Measurements from ENCODE around the gene ANKRD2. TPM values are rescaled to one million over a fixed set of nuclear protein-coding genes. Genes with fewer than 3 reads are reported as not detected.

ANKRD2 gene
- total and polyA plus RNA-seq, 2 donors, result 0.23 to 0.69 TPM

GRCh38 chr10:97584798-97585438 lies 12.3 kb downstream of the ANKRD2 start:
- no peaks in the 10 kb centered on the region for H3K4me1 ChIP-seq (ENCODE audit: insufficient read depth)
- no peaks in the 10 kb centered on the region for H3K36me3 ChIP-seq (ENCODE audit: insufficient read depth)
- no peak overlapping the region for H3K27ac ChIP-seq (ENCODE audit: low read depth)
- DNase-seq (ENCODE audit: extremely low spot score), result no peak
- H3K4me3 ChIP-seq (ENCODE audit: low read depth, low read length), result no peak overlapping the region
- WGBS, result 93% methylated on average over 5 of the region's 5 CpGs

GRCh38 chr10:97585439-97585811 lies 12.8 kb downstream of the ANKRD2 start:
- Histone ChIP-seq H3K4me3 (ENCODE audit: low read depth, low read length) (no peak overlapping the region), H3K4me1 (ENCODE audit: insufficient read depth) (no peaks in the 10 kb centered on the region), H3K27ac (ENCODE audit: low read depth) (no peak overlapping the region), H3K36me3 (ENCODE audit: insufficient read depth) (no peaks in the 10 kb centered on the region)
- DNase-seq (ENCODE audit: extremely low spot score), result no peak
- WGBS, result 90% methylated on average over 5 of the region's 5 CpGs

GRCh38 chr10:97587183-97587582 lies 14.6 kb downstream of the ANKRD2 start:
- Histone ChIP-seq H3K36me3 (ENCODE audit: insufficient read depth) (no peaks in the 10 kb centered on the region), H3K27ac (ENCODE audit: low read depth) (no peak overlapping the region), H3K4me1 (ENCODE audit: insufficient read depth) (no peaks in the 10 kb centered on the region), H3K4me3 (ENCODE audit: low read depth, low read length) (no peak overlapping the region)
- WGBS, result 87% methylated on average over 2 of the region's 2 CpGs
- DNase-seq (ENCODE audit: extremely low spot score), result no peak

- no peak within 1 kb of the TSS for H3K27ac ChIP-seq (ENCODE audit: low read depth)
- H3K4me1 ChIP-seq (ENCODE audit: insufficient read depth), result no peaks in the 10 kb centered on the region
- H3K4me3 ChIP-seq (ENCODE audit: low read depth, low read length), result no peak within 1 kb of the TSS
- DNase-seq (ENCODE audit: extremely low spot score), result no peak
- H3K36me3 ChIP-seq (ENCODE audit: insufficient read depth), result no peaks in the 10 kb centered on the region
- 74% methylated on average over 3 of the region's 3 CpGs for WGBS
Measured at GRCh38 chr10:97589479-97589878, 16.9 kb downstream of the ANKRD2 start, which contains the start of gene C10orf62. TSS of gene C10orf62 (plus strand) at chr10:97589721. CDS start at chr10:97589898, 177 bp downstream.

GRCh38 chr10:97590082-97590747 lies 17.6 kb downstream of the ANKRD2 start:
- Histone ChIP-seq H3K36me3 (ENCODE audit: insufficient read depth) (no peaks in the 10 kb centered on the region), H3K27ac (ENCODE audit: low read depth) (no peak overlapping the region), H3K4me1 (ENCODE audit: insufficient read depth) (no peaks in the 10 kb centered on the region), H3K4me3 (ENCODE audit: low read depth, low read length) (no peak overlapping the region)
- DNase-seq (ENCODE audit: extremely low spot score), result no peak
- WGBS, result 94% methylated on average over 15 of the region's 15 CpGs

GRCh38 chr10:97590748-97591495 lies 18.3 kb downstream of the ANKRD2 start:
- no peak for DNase-seq (ENCODE audit: extremely low spot score)
- no peaks in the 10 kb centered on the region for H3K36me3 ChIP-seq (ENCODE audit: insufficient read depth)
- no peaks in the 10 kb centered on the region for H3K4me1 ChIP-seq (ENCODE audit: insufficient read depth)
- no peak overlapping the region for H3K27ac ChIP-seq (ENCODE audit: low read depth)
- no peak overlapping the region for H3K4me3 ChIP-seq (ENCODE audit: low read depth, low read length)
- WGBS, result 65% methylated on average over 5 of the region's 5 CpGs

DNA sequence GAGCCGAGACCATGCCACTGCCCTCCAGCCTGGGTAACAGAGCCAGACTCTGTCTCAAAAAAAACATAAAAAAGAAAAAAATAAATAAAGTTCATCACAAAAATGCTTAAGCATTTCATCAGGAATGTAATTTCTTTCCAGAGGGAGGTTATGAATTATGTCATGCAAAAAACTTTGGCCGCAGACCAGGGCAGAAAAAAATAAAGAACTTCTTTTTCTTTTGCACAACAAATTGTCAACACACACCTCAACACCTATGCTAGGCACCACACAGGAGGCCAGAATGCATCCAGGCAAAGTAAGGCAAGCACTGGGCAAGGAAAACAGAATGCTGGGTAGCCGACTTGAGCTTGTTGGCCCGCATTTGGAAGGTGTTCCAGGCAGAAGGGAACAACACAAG lies 20.8 kb downstream of the ANKRD2 start:
- WGBS, result 45% methylated on average over 4 of the region's 4 CpGs

DNA sequence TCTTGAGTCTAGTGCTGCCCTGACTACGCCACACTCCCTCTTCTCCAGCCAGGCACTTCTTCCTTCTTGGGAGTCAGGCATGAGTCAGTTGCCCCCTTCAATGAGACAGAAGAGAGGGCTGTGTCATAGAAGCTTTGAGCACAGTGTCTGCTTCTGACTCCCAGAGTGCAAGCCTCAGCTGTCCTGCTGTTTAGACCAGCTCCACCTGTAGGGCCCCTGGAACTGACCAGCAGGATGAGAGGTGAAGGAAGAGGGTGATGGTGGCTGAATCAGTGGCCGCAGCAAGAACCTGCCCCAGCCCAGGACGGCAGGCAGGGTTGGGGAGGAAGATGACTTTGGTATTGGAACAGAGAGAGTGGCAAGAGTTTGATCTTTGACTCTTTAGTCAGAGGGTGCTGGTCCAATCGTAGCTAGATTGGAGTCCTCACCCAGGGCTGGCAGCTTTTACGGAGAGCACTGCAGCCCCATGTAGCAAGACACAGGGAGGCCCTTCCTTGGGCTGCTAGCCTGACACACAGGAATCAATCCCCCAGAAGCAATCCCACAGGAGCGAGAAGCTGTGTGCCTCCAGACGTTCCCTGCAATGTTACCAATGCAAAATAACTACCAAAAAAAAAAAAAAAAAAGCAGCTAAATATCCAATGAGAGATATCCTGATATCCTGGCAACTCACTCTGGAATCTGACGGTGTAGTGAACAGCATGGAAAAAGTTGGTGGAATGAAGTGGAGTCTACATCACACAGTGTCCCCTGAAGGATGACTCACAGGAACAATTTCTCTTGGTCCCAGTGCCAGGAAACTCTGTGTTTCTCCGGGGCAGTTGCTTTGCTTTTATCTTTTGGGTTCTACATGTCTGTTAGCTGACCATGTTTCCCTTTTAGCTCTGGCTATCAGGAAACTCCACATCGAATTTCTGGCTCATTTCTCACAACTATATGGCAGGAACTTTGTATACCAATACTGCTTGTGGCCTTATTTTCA lies 23.8 kb downstream of the ANKRD2 start:
- DNase-seq (ENCODE audit: extremely low spot score), result no peak
- Histone ChIP-seq H3K4me3 (ENCODE audit: low read depth, low read length) (no peak overlapping the region), H3K27ac (ENCODE audit: low read depth) (no peak overlapping the region), H3K4me1 (ENCODE audit: insufficient read depth) (no peaks in the 10 kb centered on the region), H3K36me3 (ENCODE audit: insufficient read depth) (no peaks in the 10 kb centered on the region)
- WGBS, result 46% methylated on average over 10 of the region's 10 CpGs

More for the DNA sequence above, 20.8 kb downstream of the ANKRD2 start:
- DNase-seq (ENCODE audit: extremely low spot score), result no peak
- Histone ChIP-seq H3K4me1 (ENCODE audit: insufficient read depth) (no peaks in the 10 kb centered on the region), H3K27ac (ENCODE audit: low read depth) (no peak overlapping the region), H3K36me3 (ENCODE audit: insufficient read depth) (no peaks in the 10 kb centered on the region), H3K4me3 (ENCODE audit: low read depth, low read length) (no peak overlapping the region)

- DNase-seq (ENCODE audit: extremely low spot score), result no peak
- 88% methylated on average over 2 of the region's 2 CpGs for WGBS
- no peak overlapping the region for H3K27ac ChIP-seq (ENCODE audit: low read depth)
- H3K36me3 ChIP-seq (ENCODE audit: insufficient read depth), result no peaks in the 10 kb centered on the region
- no peaks in the 10 kb centered on the region for H3K4me1 ChIP-seq (ENCODE audit: insufficient read depth)
- H3K4me3 ChIP-seq (ENCODE audit: low read depth, low read length), result no peak overlapping the region
Measured at GRCh38 chr10:97597778-97598177, 25.2 kb downstream of the ANKRD2 start.

- Histone ChIP-seq H3K4me3 (ENCODE audit: low read depth, low read length) (no peak overlapping the region), H3K4me1 (ENCODE audit: insufficient read depth) (no peaks in the 10 kb centered on the region), H3K27ac (ENCODE audit: low read depth) (no peak overlapping the region), H3K36me3 (ENCODE audit: insufficient read depth) (no peaks in the 10 kb centered on the region)
- whole genome bisulfite sequencing, result 95% methylated on average over 19 of the region's 19 CpGs
- no peak for DNase-seq (ENCODE audit: extremely low spot score)
Measured at GRCh38 chr10:97598407-97599271, 26.1 kb downstream of the ANKRD2 start.

- Histone ChIP-seq H3K36me3 (ENCODE audit: insufficient read depth) (no peaks in the 10 kb centered on the region), H3K4me3 (ENCODE audit: low read depth, low read length) (no peak overlapping the region), H3K27ac (ENCODE audit: low read depth) (no peak overlapping the region)
Measured at GRCh38 chr10:97599272-97599619, 26.7 kb downstream of the ANKRD2 start.

DNA sequence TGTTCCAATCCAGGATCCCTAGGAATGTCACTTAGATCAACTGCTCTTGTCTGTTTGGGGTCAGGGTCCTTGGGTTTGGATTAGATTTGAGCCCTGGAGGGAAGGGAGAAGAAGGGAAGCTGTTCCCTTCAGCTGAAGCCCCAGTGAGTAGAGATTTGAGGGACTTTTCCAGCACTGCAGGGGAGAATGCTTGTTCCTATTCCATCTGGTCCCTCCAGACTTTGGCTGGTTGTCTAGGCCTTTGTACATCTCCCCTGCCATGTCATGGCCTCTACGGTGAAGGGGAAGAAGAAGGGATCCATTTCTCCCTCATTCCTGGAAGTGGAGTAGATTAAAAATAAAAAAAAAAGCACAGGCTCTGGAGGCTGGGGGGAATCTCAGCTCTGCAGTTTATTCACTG lies 28.0 kb downstream of the ANKRD2 start:
- H3K27ac ChIP-seq (ENCODE audit: low read depth), result no peak overlapping the region
- DNase-seq (ENCODE audit: extremely low spot score), result no peak
- no peaks in the 10 kb centered on the region for H3K4me1 ChIP-seq (ENCODE audit: insufficient read depth)
- no peaks in the 10 kb centered on the region for H3K36me3 ChIP-seq (ENCODE audit: insufficient read depth)
- WGBS, result 93% methylated on average over 1 of the region's 1 CpG
- H3K4me3 ChIP-seq (ENCODE audit: low read depth, low read length), result no peak overlapping the region

More at GRCh38 chr10:97599272-97599619, 26.7 kb downstream of the ANKRD2 start:
- no peaks in the 10 kb centered on the region for H3K4me1 ChIP-seq (ENCODE audit: insufficient read depth)
- DNase-seq (ENCODE audit: extremely low spot score), result no peak
- WGBS, result 85% methylated on average over 6 of the region's 6 CpGs
